ENCODE data around the gene SUPT6H. TPM values are rescaled to one million over a fixed set of nuclear protein-coding genes. Genes with fewer than 3 reads are reported as not detected.

SUPT6H gene
- total RNA-seq (2014; rRNA removed; shearing (Covaris generic)) = 48.1 and 57.9 TPM in 2 replicates

- peak; percentile 93 for DNase-seq (ENCODE audit: low spot score)
These were observed at the start of gene SUPT6H, which contains the start of gene SDF2 for GRCh38 chr17:28661635-28662526. SUPT6H (plus strand) TSS chr17:28662205; CDS start chr17:28673402, 11,197 bp downstream. SDF2 (minus strand) TSS chr17:28661906; CDS start chr17:28661876, 30 bp downstream.

DNA sequence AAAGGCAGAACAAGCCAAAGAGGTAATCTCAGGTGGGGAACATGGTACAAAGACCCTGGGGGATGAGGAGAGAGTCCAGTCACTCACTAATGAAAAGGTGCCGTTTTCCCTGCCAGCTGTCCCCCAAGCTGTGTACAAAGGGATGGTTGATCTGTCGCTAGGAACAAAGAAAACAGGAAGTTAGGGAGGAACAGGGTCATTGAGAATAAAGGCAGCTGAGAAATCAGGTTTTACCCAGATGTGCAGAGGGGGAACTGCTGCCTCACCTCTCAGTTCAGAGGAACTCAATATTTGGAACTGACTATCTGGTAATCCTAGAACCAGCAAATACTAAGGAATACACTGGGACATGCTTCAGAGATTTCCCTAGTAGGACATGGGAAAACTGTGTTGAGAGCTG lies 49.5 kb upstream of the SUPT6H start:
- no peak for DNase-seq (ENCODE audit: low spot score)

GRCh38 chr17:28612936-28613872 lies 48.8 kb upstream of the SUPT6H start:
- DNase-seq (ENCODE audit: low spot score) = peak; percentile 45

DNA sequence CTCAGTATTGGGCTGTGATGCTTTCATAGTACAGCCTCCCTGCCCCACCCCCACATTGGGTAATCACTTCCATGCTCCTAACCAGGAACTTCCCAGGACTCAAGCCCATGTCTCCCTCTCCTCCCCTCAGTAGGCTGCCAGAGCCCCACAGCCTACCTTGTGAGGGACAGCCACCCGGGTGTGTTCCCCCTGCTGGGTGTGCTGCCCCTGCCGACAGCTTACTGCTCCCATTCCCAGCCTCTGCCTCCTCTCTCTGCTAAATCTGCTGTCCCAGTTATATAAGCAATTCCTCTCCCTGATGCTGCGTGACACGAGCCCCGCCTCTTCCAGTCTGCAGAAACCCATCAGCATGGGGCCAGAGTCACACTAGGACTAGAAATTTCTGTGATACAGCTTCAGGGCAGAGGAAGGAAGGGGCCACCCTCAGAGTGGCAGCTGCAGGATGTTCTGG lies 48.0 kb upstream of the SUPT6H start, which contains the start of gene RSKR:
TSS of gene RSKR (minus strand) at position 255 of the 451 bp plus-strand sequence. CDS start at position 231, 24 bp downstream.
- DNase-seq (ENCODE audit: low spot score) = no peak

DNA sequence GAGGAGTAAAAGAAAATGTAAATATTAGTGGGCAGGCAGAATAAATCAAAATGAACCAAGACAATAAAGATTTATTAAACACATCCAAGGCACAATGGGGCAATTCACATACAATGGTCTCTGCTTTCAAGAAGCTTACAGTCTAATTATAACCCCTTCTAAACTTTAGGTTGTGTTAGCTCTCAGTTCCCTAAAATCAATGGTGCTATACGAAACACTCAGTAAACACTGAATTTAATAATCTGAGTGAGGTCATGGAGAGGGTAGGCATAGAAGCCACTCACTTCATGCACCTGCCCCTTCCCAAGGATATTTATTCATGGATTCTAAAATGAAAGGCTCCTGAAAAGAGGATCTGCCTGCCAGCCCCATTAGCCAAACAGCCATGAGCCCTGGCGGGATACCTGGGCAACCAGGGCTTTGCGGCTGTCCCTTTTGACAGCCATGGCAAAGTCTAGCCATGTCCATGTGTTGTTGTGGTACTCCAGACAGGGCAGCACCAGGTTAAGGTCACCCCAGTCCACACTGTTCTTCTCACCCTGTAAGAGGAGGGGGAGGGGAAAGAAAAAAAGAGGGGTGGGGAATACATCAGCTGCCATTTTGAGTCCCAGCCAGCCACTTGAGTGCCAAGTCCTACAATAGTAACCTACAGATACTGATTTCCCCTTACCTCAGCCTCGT lies 46.6 kb upstream of the SUPT6H start:
- DNase-seq (ENCODE audit: low spot score) = no peak

DNA sequence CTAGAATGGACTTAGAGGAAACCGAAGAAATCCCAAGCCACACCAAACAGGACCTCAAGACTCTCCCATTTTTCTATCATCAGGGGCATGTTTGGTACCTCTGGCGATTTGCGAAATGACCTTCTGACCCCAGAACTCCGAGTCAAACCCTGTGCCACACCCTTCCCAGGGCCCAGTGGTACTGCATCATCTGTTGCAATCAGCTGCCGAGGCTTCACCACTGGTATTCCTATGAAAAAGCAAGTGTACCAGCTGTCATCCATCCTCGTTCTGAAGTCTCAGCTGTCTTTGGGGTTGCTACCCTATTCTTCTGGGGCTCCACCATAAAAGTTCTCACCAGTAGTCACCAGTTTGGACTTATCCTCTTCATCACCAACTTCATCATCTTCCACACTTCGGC lies 45.7 kb upstream of the SUPT6H start:
- DNase-seq (ENCODE audit: low spot score) = no peak

DNA sequence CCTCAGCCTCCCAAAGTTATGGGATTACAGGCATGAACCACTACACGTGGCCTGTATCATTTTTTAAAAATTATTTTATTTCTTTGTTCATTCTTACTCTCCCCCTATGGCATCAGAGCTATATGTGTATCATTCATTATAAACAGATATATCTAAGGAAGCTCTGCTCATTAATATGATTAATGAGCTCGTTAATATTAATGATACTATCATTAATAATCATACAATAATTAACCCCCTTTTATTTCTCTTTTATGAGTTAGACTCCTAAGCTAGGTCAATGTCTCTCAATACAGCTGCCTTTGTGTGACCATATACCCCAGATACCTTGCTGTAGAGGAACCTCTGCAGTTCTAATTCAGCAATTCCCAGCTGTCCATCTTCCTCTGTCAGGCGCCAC lies 43.5 kb upstream of the SUPT6H start:
- no peak for DNase-seq (ENCODE audit: low spot score)

DNA sequence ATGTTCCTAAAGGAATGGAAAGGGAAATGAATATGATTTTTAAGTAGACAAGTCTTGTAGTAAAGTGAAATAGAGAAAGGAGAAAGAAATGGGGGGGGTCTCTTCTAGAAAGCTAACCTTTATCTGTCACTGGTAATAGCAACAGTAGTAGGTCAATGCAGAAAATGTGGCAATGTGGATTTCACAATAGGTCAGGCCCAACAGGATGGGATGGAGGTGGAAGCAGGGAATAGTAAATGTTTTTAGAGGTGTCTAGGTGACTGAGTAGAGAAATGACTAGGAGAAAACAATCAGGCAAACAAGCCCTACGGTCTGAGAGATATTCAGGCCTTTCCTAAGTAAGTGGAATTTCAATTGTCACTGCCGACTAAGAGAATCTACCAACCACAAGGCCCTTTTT lies 42.0 kb upstream of the SUPT6H start:
- DNase-seq (ENCODE audit: low spot score) = no peak

DNA sequence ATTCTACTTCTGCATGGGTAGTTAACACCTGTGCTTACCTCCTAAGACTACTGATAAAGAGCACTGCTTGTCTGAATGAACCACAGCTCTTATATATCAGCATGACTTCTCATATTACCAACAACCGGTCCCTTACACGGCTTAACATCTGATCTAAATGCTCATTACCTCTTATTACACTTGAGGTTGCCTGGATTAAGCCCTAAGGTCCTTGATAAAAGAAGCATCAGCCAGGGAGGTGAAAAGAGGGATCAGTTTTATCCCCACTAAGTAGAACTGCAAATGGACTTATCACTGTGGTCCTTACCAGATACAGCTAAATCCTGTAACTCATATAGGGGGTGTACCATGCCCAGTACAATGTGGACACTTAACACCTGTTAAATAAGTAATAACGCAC lies 39.8 kb upstream of the SUPT6H start:
- DNase-seq (ENCODE audit: low spot score) = no peak

GRCh38 chr17:28623696-28624095 lies 38.3 kb upstream of the SUPT6H start:
- DNase-seq (ENCODE audit: low spot score) = no peak

- no peak for DNase-seq (ENCODE audit: low spot score)
These were observed 37.9 kb upstream of the SUPT6H start for GRCh38 chr17:28624148-28624547.

GRCh38 chr17:28626818-28627217 lies 35.2 kb upstream of the SUPT6H start:
- DNase-seq (ENCODE audit: low spot score) = no peak

- DNase-seq (ENCODE audit: low spot score) = no peak
These were observed 27.7 kb upstream of the SUPT6H start for GRCh38 chr17:28634206-28634865.

- DNase-seq (ENCODE audit: low spot score) = no peak
These were observed 26.5 kb upstream of the SUPT6H start for GRCh38 chr17:28635506-28635905.

- no peak for DNase-seq (ENCODE audit: low spot score)
These were observed 20.4 kb upstream of the SUPT6H start for GRCh38 chr17:28641579-28641978.

- peak; percentile 73 for DNase-seq (ENCODE audit: low spot score)
These were observed 17.8 kb upstream of the SUPT6H start for GRCh38 chr17:28643983-28644786.

DNA sequence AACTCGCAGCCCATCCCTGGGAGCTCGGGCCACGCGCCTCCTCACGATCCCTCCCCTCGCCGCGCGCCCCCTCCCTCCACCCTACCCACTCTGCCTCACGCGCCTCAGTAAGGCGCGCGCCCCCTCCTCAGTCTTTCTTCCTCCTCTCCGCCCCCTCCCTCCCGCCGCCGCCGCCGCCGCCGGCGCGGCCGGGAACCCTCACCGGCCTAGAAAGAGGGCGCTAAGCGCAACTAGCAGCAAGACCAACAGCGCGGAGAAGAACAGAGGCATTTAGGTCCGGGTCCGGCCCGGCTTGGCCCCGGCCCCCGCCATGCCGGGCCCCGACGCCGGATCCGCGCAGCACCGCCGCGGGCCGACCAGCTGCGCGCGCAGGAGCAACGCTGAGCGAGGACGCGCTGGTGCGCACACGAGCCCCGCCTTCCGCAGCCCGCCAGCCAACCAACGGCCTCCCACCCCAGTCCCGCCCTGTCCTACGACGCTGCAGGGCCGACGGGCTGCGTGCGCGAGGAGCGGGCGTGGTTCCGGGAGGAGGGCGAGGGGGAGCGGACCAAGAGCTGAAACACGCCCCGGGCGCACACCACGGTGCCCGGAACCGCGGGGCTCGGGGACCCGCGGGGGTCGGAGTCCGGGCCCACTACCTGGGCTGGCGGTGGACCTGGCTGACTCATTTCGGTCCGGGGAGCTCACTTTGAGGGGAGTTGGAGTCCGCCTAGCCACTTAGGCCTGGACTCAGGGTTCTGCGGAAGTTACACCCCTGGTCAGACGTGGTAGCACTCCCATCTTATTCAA lies 17.0 kb upstream of the SUPT6H start, which contains the start of gene BLTP2:
TSS of gene BLTP2 (minus strand) at position 372 of the 789 bp plus-strand sequence. CDS start at position 270, 102 bp downstream.
- DNase-seq (ENCODE audit: low spot score) = peak; percentile 94

DNA sequence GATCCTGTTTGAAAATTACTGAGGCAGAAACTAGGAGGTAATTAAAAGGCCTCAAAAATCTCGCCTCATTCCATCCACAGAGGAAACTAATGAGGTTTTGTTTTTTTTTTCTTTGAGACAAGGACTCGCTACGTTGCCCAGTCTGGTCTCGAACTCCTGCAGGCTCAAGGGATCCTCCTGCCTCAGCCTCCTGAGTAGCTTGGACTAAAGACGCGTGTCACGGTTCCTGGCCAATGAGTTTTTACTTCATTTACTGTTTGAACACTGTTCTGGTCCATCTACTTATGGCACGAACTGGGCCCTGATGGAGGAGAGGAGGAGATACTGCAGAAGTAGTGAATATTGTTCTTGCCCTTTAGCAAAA lies 16.4 kb upstream of the SUPT6H start:
- DNase-seq (ENCODE audit: low spot score) = no peak
